ENCODE data around the gene KANSL1. TPM values are rescaled to one million over a fixed set of nuclear protein-coding genes. Genes with fewer than 3 reads are reported as not detected.
A peak's percentile ranks its signal among the peaks of the same experiment; 100 is the strongest.

The KANSL1 gene
- total RNA-seq, 1 donor from 2014 or later, result 129 TPM

- no peak overlapping the region for H3K27ac Mint-ChIP-seq
- no peak overlapping the region for H3K4me3 Mint-ChIP-seq
- H3K9me3 Mint-ChIP-seq, result no peaks in the 10 kb centered on the region
- DNase-seq (ENCODE audit: extremely low spot score, unreplicated experiment), result no peak
- no peak for TF ChIP-seq CTCF (conservative IDR thresholded peaks at IDR 0.05)
- H3K27me3 Mint-ChIP-seq, result no peaks in the 10 kb centered on the region
- H3K36me3 Mint-ChIP-seq, result peaks cover 15% of the 10 kb centered on the region
- H3K4me1 Mint-ChIP-seq (ENCODE audit: unreplicated experiment), result peaks cover 43% of the 10 kb centered on the region
Measured at GRCh38 chr17:46129302-46129701, 63.9 kb downstream of the KANSL1 start.

- TF ChIP-seq CTCF (conservative IDR thresholded peaks at IDR 0.05), result no peak
- Mint-ChIP-seq H3K27me3 (no peaks in the 10 kb centered on the region), H3K4me1 (ENCODE audit: unreplicated experiment) (peaks cover 45% of the 10 kb centered on the region), H3K9me3 (no peaks in the 10 kb centered on the region), H3K27ac (no peak overlapping the region), H3K4me3 (peak overlapping the region; percentile 2), H3K36me3 (peaks cover 13% of the 10 kb centered on the region)
- no peak for DNase-seq (ENCODE audit: extremely low spot score, unreplicated experiment)
Measured at GRCh38 chr17:46128453-46128852, 64.8 kb downstream of the KANSL1 start.

GRCh38 chr17:46127524-46127923 lies 65.7 kb downstream of the KANSL1 start:
- no peaks in the 10 kb centered on the region for H3K9me3 Mint-ChIP-seq
- no peak for TF ChIP-seq CTCF (conservative IDR thresholded peaks at IDR 0.05)
- no peak overlapping the region for H3K27ac Mint-ChIP-seq
- no peak for DNase-seq (ENCODE audit: extremely low spot score, unreplicated experiment)
- H3K4me1 Mint-ChIP-seq (ENCODE audit: unreplicated experiment), result peaks cover 49% of the 10 kb centered on the region
- H3K4me3 Mint-ChIP-seq, result no peak overlapping the region
- H3K36me3 Mint-ChIP-seq, result peaks cover 9% of the 10 kb centered on the region
- H3K27me3 Mint-ChIP-seq, result no peaks in the 10 kb centered on the region

- Mint-ChIP-seq H3K27ac (no peak overlapping the region), H3K9me3 (no peaks in the 10 kb centered on the region), H3K27me3 (no peaks in the 10 kb centered on the region), H3K4me1 (ENCODE audit: unreplicated experiment) (peaks cover 54% of the 10 kb centered on the region), H3K4me3 (no peak overlapping the region), H3K36me3 (peaks cover 9% of the 10 kb centered on the region)
- no peak for TF ChIP-seq CTCF (conservative IDR thresholded peaks at IDR 0.05)
- no peak for DNase-seq (ENCODE audit: extremely low spot score, unreplicated experiment)
Measured at GRCh38 chr17:46126840-46127239, 66.4 kb downstream of the KANSL1 start.

GRCh38 chr17:46125831-46126230 lies 67.4 kb downstream of the KANSL1 start:
- TF ChIP-seq CTCF (conservative IDR thresholded peaks at IDR 0.05), result no peak
- Mint-ChIP-seq H3K4me1 (ENCODE audit: unreplicated experiment) (peaks cover 58% of the 10 kb centered on the region), H3K9me3 (no peaks in the 10 kb centered on the region), H3K36me3 (peaks cover 9% of the 10 kb centered on the region), H3K4me3 (no peak overlapping the region), H3K27ac (no peak overlapping the region), H3K27me3 (no peaks in the 10 kb centered on the region)
- no peak for DNase-seq (ENCODE audit: extremely low spot score, unreplicated experiment)
